ENCODE measurements around the gene ATG10.

The ATG10 gene

GRCh38 chr5:82158755-82159413 lies 187.1 kb downstream of the ATG10 start:
- TF ChIP-seq CTCF (IDR thresholded peaks at IDR 0.05) = no peak
- H3K4me3 ChIP-seq = no peak overlapping the region
- H3K36me3 ChIP-seq = no peaks in the 10 kb centered on the region
- H3K9me3 ChIP-seq = no peaks in the 10 kb centered on the region
- no peak for DNase-seq
- H3K27me3 ChIP-seq = no peaks in the 10 kb centered on the region
- peaks cover 0 to 5% (median 0%) of the 10 kb centered on the region in 4 donors for H3K4me1 ChIP-seq
- no peak overlapping the region for H3K27ac ChIP-seq
- intact Hi-C loops (cut with DNase I; ENCODE audit: low total_unique reads) = no loop called here

GRCh38 chr5:82160948-82161347 lies 189.1 kb downstream of the ATG10 start:
- Histone ChIP-seq H3K36me3 (no peaks in the 10 kb centered on the region), H3K4me3 (no peak overlapping the region), H3K4me1 (peaks cover 0 to 24% (median 12%) of the 10 kb centered on the region in 4 donors), H3K27me3 (no peaks in the 10 kb centered on the region), H3K9me3 (no peaks in the 10 kb centered on the region), H3K27ac (no peak overlapping the region)
- no peak for DNase-seq
- intact Hi-C loops (cut with DNase I; ENCODE audit: low total_unique reads) = loop anchor here (10.0 kb wide), 1 partner anchor 306 kb away; no protein-coding TSS in a partner anchor
- no peak for TF ChIP-seq CTCF (IDR thresholded peaks at IDR 0.05)

- intact Hi-C loops (cut with DNase I; ENCODE audit: low total_unique reads) = loop anchor here (2.0 to 10.0 kb wide), 2 partner anchors 308 to 738 kb away; no protein-coding TSS in a partner anchor
- Histone ChIP-seq H3K4me1 (peaks cover 0 to 24% (median 14%) of the 10 kb centered on the region in 4 donors), H3K4me3 (no peak overlapping the region), H3K9me3 (no peaks in the 10 kb centered on the region), H3K27me3 (no peaks in the 10 kb centered on the region), H3K36me3 (no peaks in the 10 kb centered on the region), H3K27ac (no peak overlapping the region)
- DNase-seq = no peak
- no peak for TF ChIP-seq CTCF (IDR thresholded peaks at IDR 0.05)
Observed at GRCh38 chr5:82162573-82162972, 190.8 kb downstream of the ATG10 start.

DNA sequence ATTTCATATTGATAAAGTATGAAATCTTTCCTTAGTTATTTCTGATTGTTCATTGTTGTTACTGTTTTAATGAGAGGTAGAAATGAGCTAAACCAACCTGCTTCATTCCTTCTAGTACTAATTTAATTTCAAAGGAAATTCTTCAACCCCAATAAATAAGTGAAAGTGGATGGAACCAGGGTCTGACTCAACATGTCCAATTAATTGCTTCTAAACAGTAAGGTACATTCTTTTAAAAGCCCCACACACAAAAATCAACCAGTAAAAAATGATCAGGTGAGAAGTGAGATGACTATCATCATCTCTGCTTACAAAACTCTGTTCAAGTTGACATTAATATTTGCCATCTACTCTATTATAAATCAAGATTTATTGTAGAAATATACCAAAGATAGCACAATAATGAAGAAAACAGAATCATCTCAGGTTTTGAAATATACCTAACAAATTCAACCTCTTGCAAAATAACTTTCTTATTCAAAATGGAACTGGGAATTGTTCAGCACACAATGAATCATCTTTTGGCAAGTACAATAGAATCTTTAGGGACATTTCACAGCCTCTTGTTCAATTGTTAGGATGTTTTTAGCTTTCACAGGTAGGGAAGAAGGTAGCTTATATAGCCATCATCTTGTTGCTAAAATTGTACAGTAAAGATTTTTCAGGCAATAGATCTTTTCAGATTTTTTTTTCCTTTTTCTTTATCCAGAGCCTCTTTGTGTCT lies 191.8 kb downstream of the ATG10 start:
- Histone ChIP-seq H3K9me3 (no peaks in the 10 kb centered on the region), H3K36me3 (no peaks in the 10 kb centered on the region), H3K27me3 (no peaks in the 10 kb centered on the region), H3K27ac (peak overlapping the region; percentile 3 to 20), H3K4me3 (no peak overlapping the region), H3K4me1 (peaks cover 0 to 24% (median 14%) of the 10 kb centered on the region in 4 donors)
- TF ChIP-seq CTCF (IDR thresholded peaks at IDR 0.05) = no peak
- intact Hi-C loops (cut with DNase I; ENCODE audit: low total_unique reads) = loop anchor here (2.0 to 10.0 kb wide), 3 partner anchors 309 to 739 kb away; no protein-coding TSS in a partner anchor
- DNase-seq = no peak

DNA sequence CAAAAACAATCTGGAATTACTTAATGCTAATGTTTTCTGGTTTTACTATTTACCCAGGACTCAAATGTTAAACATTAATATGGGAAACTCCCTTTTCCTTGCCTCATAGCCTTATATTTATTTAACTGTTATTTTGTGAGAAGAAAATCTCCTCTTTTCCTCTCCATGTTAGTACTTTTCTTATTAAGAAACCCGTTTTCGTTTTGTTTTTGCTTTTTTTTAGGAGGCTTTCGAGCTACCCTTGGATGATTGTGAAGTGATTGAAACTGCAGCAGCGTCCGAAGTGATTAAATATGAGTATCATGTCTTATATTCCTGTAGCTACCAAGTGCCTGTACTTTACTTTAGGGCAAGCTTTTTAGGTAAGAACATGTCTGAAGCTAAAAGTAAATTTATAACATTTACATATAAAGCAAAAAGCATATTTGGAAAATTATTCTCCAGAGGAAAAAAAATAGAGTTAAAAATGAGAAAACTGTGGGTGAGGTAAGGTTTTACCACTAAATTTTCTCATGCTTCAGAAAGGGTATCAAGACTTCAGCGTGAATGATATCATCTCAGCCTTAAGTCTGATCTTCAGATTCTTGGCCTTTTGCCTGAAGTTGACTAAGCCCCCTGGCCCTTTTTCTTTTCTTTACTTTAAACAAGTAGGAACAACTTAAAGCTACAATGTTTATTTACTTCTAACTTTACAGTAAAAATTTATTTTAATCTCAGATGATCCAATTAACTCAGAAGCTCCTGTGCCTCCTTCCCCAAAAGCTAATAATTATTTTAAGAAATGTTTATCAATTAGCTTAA lies 192.6 kb downstream of the ATG10 start:
- Histone ChIP-seq H3K27ac (peak overlapping the region; percentile 3 to 20), H3K4me1 (peaks cover 0 to 24% (median 14%) of the 10 kb centered on the region in 4 donors), H3K27me3 (no peaks in the 10 kb centered on the region), H3K36me3 (no peaks in the 10 kb centered on the region), H3K9me3 (no peaks in the 10 kb centered on the region), H3K4me3 (no peak overlapping the region)
- no peak for TF ChIP-seq CTCF (IDR thresholded peaks at IDR 0.05)
- intact Hi-C loops (cut with DNase I; ENCODE audit: low total_unique reads) = loop anchor here (2.0 to 10.0 kb wide), 2 partner anchors 310 to 656 kb away; no protein-coding TSS in a partner anchor
- DNase-seq = no peak

All from tibial artery (tissue), 4 donors.